MCF 10A (cell line): ENCODE data around the gene KRTAP5-2. TPM values are rescaled to one million over a fixed set of nuclear protein-coding genes. Genes with fewer than 3 reads are reported as not detected.
A peak's percentile ranks its signal among the peaks of the same experiment; 100 is the strongest.

Source experiments
- BruUV-seq: library from RNA; stranded (reverse); fragments of 400-500 nt; replicated peaks from 2 replicates; lab custom pipeline; 2021; lab: Mats Ljungman, UMichigan
- CTCF ChIA-PET: fragments of 300-600 bp; sonication (Branson Sonifier 250); formaldehyde crosslinking; extraction: SDS; loops from one replicate; lab custom pipeline; 2021; ENCODE audit warnings: antibody characterized with exemption, inconsistent platforms; lab: Yijun Ruan, JAX
- POLR2A ChIA-PET: fragments of 300-600, 350-650 bp; sonication (Branson Sonifier 250); formaldehyde crosslinking; extraction: SDS; loops from one replicate; lab custom pipeline; 2020; ENCODE audit warnings: antibody characterized with exemption, inconsistent platforms; lab: Yijun Ruan, JAX
- DNase-seq: peaks from one replicate; pipeline ENCODE4 v3.0.0-alpha.2; 2018; ENCODE audit not compliant: unreplicated experiment
- H3K27ac Mint-ChIP-seq: one replicate; pipeline ENCODE4 v1.8.0; 2022; ENCODE audit warnings: mild to moderate bottlenecking, low read depth, mixed read lengths; ENCODE audit not compliant: unreplicated experiment
- H3K27me3 Mint-ChIP-seq: one replicate; pipeline ENCODE4 v1.8.0; 2022; ENCODE audit warnings: mixed read lengths; ENCODE audit not compliant: insufficient read depth, unreplicated experiment
- H3K36me3 Mint-ChIP-seq: one replicate; pipeline ENCODE4 v1.8.0; 2022; ENCODE audit warnings: mild to moderate bottlenecking, moderate library complexity, mixed read lengths; ENCODE audit not compliant: insufficient read depth, unreplicated experiment
- H3K4me1 Mint-ChIP-seq: one replicate; pipeline ENCODE4 v1.8.0; 2022; ENCODE audit warnings: mixed read lengths; ENCODE audit not compliant: insufficient read depth, unreplicated experiment
- H3K4me3 Mint-ChIP-seq: one replicate; pipeline ENCODE4 v1.8.0; 2022; ENCODE audit warnings: mild to moderate bottlenecking, moderate library complexity, mixed read lengths; ENCODE audit not compliant: unreplicated experiment
- H3K9me3 Mint-ChIP-seq: one replicate; pipeline ENCODE4 v1.8.0; 2022; ENCODE audit warnings: mixed read lengths; ENCODE audit not compliant: unreplicated experiment
- CTCF ChIP-seq: fragments of 200-600 bp; IDR thresholded peaks from one replicate; pipeline ENCODE4 v1.8.0; 2022; ENCODE audit warnings: antibody characterized with exemption, mild to moderate bottlenecking; ENCODE audit not compliant: unreplicated experiment
- intact Hi-C: fragments of 100-400 bp; cut with micrococcal nuclease; formaldehyde crosslinking; loops from 2 replicates; pipeline ENCODE4 v1.14.1; 2022
- total RNA-seq: library from RNA; stranded (reverse); gene quantifications from 2 replicates; pipeline ENCODE4 v1.2.3, GENCODE V29; 2022

Gene KRTAP5-2
- total RNA-seq, 1 experiment from 2014 or later = not detected

GRCh38 chr11:1565173-1565903, 32.8 kb downstream of the KRTAP5-2 start:
- CTCF ChIA-PET = interaction anchor here (0.9 to 5.5 kb wide), 3 partner anchors 9 to 391 kb away, joined by 3 to 26 read pairs (median 13); no protein-coding TSS in a partner anchor
- no TSS peak for BruUV-seq
- TF ChIP-seq CTCF = no peak
- Mint-ChIP-seq H3K36me3 (peaks cover 5% of the 10 kb centered on the region), H3K27ac (no peak overlapping the region), H3K4me1 (peaks cover 9% of the 10 kb centered on the region), H3K27me3 (no peaks in the 10 kb centered on the region), H3K4me3 (no peak overlapping the region), H3K9me3 (no peaks in the 10 kb centered on the region)
- no peak for DNase-seq
- POLR2A ChIA-PET = no interaction called here
- intact Hi-C loops = no loop called here

GRCh38 chr11:1564535-1565172, 33.4 kb downstream of the KRTAP5-2 start:
- DNase-seq = peak; percentile 24
- ChIA-PET POLR2A (no interaction called here), CTCF (interaction anchor here (0.6 to 5.5 kb wide), 3 partner anchors 10 to 55 kb away, joined by 3 to 26 read pairs (median 7); no protein-coding TSS in a partner anchor)
- intact Hi-C loops = no loop called here
- no peak for TF ChIP-seq CTCF
- Mint-ChIP-seq H3K27me3 (no peaks in the 10 kb centered on the region), H3K27ac (no peak overlapping the region), H3K4me3 (no peak overlapping the region), H3K4me1 (peaks cover 16% of the 10 kb centered on the region), H3K36me3 (peaks cover 5% of the 10 kb centered on the region), H3K9me3 (no peaks in the 10 kb centered on the region)
- BruUV-seq = no TSS peak

- Mint-ChIP-seq H3K27me3 (no peaks in the 10 kb centered on the region), H3K4me1 (peaks cover 16% of the 10 kb centered on the region), H3K4me3 (no peak overlapping the region), H3K36me3 (no peaks in the 10 kb centered on the region), H3K9me3 (no peaks in the 10 kb centered on the region), H3K27ac (no peak overlapping the region)
- CTCF ChIA-PET = interaction anchor here (0.6 to 5.5 kb wide), 5 partner anchors 11 to 266 kb away, joined by 3 to 26 read pairs (median 3); no protein-coding TSS in a partner anchor
- intact Hi-C loops = no loop called here
- DNase-seq = no peak
- BruUV-seq = no TSS peak
- TF ChIP-seq CTCF = no peak
- POLR2A ChIA-PET = no interaction called here
Observed at GRCh38 chr11:1563697-1564534, 34.2 kb downstream of the KRTAP5-2 start.
